ENCODE data around the gene WWOX.

GRCh38 chr16:78535098-78535497 is 435.6 kb downstream of the WWOX start:
- TF ChIP-seq CTCF (IDR thresholded peaks at IDR 0.05; ENCODE audit: poor library complexity) (no peak), EZH2phosphoT487 (IDR thresholded peaks at IDR 0.05; ENCODE audit: low read depth, severe bottlenecking, unreplicated experiment) (no peak)

Data from hepatocyte (in vitro differentiated cells).